ENCODE measurements around the gene COPS6.

The COPS6 gene

GRCh38 chr7:100080907-100081534 is 7.7 kb upstream of the COPS6 start:
- DNase-seq: no peak

DNA sequence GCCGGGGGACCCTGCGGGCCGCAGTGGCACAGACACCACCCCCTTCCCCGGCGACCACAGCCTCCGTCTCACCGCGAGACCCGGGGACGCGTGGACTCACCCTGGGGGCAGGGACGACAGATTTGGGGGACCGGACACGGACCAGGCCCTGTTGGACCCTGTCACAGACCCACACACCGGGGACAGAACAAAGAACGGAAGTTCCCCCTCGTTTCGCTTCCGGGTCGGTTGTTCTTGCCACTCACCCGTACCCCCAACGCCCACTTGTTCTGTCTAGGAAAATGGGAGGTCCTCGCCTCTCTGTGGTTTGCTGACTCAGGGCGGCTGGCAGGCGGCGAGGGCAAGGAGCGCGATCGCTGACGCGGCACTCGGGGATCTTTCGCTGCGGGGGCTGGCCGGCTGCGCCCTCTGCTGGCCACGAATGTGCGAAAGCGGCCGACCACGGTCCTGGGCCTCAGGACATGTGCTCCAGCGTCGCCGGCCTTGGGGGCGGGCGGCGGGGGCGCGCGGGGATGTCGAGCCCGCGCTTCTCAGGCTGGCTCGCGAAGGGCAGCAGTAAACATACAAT is 7.2 kb upstream of the COPS6 start, which contains the start of gene ZNF3:
Gene ZNF3, minus strand, starts transcription at position 189 of the 568 bp plus-strand sequence. CDS start 4,366 bp downstream, outside the sequence.
- DNase-seq: peak; percentile 100

DNA sequence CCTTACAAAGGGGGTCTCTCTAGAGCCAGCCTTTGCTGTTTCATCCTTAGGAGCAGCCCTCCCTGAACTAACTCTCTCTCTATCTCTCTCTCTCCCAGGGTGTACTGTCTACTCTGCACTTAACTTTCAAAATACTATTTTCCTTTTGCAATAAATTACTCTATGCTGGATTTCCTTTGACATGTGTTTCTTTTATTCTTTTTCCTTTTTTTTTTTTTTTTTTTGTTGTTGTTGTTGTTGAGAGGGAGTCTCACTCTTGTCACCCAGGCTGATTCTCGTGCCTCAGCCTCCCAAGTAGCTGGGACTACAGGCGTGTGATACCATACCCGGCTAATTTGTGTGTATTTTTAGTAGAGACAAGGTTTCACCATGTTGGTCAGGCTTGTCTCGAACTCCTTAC is 5.8 kb upstream of the COPS6 start:
- no peak for DNase-seq

DNA sequence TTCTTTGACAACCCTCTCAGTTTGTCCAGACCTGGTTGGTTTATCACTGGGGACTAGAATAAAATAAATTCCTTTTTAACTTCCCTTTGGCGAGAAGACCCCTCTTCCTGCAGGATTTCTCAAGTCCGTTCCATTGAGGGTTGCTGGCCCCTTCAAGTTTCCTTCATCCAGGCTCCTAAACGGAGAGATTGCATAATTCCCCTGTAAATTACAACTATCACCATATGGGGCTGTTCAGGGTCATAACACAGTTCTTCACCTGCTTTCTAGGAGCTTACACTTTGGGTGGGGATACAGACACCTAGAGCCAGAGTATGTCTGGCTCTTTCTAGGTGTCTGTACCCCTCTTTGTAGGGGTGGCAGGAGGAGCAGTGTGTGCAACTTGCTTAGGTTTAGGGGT is 3.3 kb upstream of the COPS6 start:
- DNase-seq: no peak

GRCh38 chr7:100087055-100087750 is 1.6 kb upstream of the COPS6 start:
- DNase-seq: no peak

- DNase-seq: no peak
These were observed 611 bp upstream of the COPS6 start for GRCh38 chr7:100088095-100088620.

- no peak for DNase-seq
These were observed 858 bp downstream of the COPS6 start for GRCh38 chr7:100089458-100090196.

DNA sequence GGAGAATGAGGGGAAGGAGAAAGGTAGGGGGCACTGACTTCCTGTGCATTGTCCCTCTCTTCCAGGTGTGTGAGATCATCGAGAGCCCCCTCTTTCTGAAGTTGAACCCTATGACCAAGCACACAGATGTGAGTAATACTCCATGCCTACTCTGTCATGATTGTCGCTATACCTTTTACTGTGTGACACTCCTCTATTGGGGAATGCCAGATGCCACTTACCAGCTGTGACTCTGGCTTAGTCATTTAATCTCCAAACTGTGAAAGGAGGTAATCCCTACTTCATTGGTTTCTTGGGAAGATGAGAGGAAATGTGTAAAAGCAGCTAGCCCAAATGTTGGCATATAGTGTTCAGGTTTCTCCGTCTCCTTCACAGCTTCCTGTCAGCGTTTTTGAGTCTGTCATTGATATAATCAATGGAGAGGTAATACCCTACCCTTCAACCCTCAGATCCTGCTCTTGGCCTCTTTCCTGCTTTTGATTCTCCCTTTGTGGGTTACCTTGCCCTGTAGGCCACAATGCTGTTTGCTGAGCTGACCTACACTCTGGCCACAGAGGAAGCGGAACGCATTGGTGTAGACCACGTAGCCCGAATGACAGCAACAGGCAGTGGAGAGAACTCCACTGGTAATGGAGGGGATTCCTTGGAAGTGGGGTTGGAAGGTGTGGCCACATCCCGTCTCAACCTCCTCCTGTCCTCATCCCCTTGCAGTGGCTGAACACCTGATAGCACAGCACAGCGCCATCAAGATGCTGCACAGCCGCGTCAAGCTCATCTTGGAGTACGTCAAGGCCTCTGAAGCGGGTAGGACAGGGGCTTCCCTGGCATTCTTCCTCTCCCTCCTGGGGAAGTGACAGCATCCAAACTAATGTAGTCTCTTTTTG is 2.0 kb downstream of the COPS6 start:
- DNase-seq: no peak

- DNase-seq: peak; percentile 41
These were observed 2.8 kb downstream of the COPS6 start for GRCh38 chr7:100091411-100092181.

GRCh38 chr7:100093054-100093453 is 4.3 kb downstream of the COPS6 start:
- no peak for DNase-seq

DNA sequence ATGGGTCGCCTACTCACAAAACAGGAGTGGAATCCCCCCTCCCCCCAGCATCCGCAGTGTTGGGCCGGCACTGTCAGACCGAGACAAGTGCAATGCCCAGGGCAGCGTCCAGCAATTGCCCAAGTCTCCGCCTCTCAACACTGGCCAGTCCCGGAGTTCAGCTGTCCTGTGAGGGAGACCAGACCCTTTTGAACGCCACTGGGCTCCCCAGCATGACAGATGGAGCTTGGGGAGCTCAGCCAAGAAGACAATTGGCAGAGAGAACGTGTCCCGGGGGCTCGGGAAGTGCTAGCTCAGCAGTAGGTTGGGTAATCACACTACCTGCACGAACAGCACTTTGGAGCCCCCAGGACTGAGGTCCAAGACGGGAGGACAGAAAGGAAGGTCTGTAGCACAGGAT is 4.7 kb downstream of the COPS6 start:
- no peak for DNase-seq

DNA sequence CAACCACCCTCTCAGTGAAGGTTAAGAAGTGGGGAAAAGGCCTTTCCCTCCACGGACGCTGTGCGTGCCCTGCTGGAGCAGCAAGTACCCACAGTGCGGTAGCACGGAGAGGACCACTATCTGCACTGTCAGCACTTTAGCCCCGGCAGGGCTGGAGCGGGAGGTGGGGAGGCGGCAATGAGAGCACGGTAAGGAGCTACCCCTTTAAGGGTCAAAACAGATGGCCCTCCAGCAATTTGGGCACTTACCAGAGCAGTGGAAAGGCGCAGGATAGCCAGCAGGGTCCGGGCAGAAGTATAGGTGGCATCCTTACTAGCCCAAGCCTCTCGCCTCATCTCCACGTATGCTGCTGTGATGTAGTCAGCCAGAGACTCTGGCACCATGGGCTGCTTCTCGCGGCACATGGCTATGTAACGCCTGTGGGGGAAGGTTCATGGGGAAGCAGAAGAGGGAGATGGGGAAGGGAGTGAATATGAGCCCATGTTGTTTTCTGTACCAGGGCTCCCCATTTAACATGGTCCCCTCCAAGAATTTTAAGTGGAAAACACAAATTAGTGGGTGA is 5.2 kb downstream of the COPS6 start:
- no peak for DNase-seq

DNA sequence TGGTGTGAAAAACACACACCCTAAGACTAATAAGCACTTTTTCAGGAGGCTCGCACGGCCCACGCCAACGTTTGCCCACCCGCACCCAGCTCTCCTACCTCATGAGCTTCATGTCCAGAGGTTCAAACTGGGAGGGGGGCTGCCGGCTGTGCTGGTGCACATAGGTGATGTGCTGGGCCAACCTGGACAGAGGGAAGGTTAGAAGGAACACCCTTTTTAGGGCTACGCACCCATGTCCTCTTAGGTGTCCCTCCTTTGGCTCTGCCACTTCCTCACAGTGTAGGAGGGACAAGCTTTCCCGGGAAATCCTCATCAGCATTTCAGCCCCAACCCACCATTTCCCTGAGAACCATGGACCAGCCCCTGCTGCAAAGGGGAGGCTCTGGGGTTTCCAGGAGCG is 6.5 kb downstream of the COPS6 start:
- no peak for DNase-seq

DNA sequence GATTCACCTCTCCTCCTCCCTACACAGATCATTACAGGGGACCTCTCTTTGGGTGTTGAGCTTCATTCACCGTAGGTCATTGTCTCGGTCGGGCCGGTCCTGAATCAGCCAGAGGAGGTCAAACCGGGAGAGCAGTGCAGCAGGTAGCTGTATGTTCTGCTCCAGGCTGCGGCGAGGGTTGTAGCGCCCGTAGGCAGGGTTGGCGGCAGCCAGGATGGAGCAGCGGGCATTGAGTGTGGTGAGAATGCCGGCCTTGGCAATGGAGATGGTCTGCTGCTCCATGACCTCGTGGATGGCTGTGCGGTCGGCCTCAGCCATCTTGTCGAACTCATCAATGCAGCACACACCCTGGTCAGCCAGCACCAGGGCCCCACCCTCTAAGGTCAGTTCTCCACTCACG is 6.9 kb downstream of the COPS6 start:
- no peak for DNase-seq

DNA sequence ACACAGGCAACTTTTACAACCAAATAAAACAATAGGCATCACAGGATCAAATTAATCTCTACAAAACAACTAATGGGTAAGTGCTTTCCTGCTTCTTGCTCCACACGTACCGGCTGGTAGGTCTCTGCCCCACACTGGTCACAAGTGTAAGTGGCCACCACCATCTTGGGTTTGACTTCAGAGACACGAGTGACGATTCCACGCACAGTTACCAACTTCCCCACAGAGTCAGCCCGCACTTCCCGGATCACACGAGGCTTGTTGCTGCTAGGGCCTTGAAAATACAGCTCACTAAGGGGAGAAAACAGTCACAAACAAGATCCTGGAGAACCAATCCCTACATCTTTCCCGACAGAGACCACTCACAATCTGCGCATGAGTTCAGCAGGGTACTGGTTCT is 10.1 kb downstream of the COPS6 start:
- no peak for DNase-seq

DNA sequence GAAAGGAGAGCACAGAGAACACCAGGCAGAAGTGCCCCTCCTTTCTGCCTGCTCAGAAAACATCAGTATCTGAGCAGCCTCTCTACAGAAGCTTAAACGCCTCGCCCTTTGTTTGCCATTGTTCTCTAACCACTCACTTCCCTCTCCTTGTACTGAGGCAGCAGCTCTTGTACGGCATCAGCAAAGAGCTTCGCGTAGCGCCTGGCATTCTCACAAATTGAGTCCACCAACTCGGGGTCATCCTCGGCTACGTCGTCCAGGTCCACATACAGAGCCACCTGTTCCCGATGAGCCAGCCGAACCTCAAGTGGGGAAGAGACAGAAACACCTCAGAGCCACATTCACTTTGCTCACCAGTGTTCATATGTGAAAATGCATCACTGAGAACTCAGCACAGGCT is 10.7 kb downstream of the COPS6 start:
- DNase-seq: no peak

DNA sequence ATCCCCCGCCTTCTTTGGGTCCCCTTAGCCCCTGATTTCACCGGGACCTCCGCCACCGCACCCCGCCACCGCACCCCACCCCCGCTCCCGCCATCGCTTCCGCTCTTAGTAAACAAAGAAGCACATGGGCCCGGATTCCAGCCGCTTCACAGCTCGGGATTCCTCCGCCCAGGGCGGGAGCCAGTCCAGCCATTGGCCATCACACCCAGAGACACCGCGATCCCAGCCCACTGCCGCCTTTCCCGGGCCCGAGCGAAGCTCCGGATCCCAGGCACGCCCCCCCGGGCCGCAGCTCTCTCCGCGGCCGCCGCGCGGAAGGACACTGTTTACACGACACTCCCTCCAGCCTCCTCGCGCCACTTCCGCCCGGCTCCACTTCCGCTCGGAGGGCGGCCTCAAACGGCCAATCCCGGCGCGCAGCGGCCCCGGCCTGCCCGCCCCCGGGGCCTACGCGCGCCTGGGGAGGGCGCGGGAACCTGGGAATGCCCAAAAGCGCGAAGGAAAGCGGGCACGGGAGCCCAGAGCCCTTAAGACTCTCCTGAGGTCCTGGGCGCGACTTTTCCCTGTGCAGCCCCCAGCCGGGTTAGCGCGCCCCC is 11.7 kb downstream of the COPS6 start:
- peak; percentile 97 for DNase-seq

GRCh38 chr7:100101016-100101862 is 12.5 kb downstream of the COPS6 start, which contains the start of the genes AP4M1 and MCM7:
TSS of gene AP4M1 (plus strand) at chr7:100101643. CDS start at chr7:100101715, 72 bp downstream.
TSS of gene MCM7 (minus strand) at chr7:100101397. CDS start at chr7:100101294, 103 bp downstream.
- peak; percentile 100 for DNase-seq

Measured in RPMI8226 (cell line).